LNCaP clone FGC (cell line): ENCODE results near the gene FAM168A.

Experiments used
- DNase-seq: peaks from one replicate; pipeline ENCODE4 v3.0.0-alpha.2; 2011; ENCODE audit warnings: low read depth
- H3K4me3 ChIP-seq: 2 replicates; pipeline ENCODE4 v1.5.1; 2011; ENCODE audit warnings: mild to moderate bottlenecking, low read depth, low read length, control low read depth
- CTCF ChIP-seq: IDR thresholded peaks from 2 replicates; pipeline ENCODE4 v1.5.1; 2012; ENCODE audit warnings: mild to moderate bottlenecking; ENCODE audit not compliant: control insufficient read depth, insufficient read depth; ENCODE audit errors: extremely low read depth

FAM168A gene

GRCh38 chr11:73431396-73431795 lies 166.5 kb downstream of the FAM168A start:
- no peak for DNase-seq
- no peak overlapping the region for H3K4me3 ChIP-seq
- TF ChIP-seq CTCF = no peak

- H3K4me3 ChIP-seq = no peak overlapping the region
- no peak for DNase-seq
- no peak for TF ChIP-seq CTCF
Observed at GRCh38 chr11:73430326-73430725, 167.6 kb downstream of the FAM168A start.

GRCh38 chr11:73429121-73429750 lies 168.7 kb downstream of the FAM168A start:
- no peak for TF ChIP-seq CTCF
- no peak for DNase-seq

GRCh38 chr11:73428699-73429098 lies 169.2 kb downstream of the FAM168A start:
- no peak for TF ChIP-seq CTCF
- DNase-seq = no peak
- H3K4me3 ChIP-seq = no peak overlapping the region

More at GRCh38 chr11:73429121-73429750, 168.7 kb downstream of the FAM168A start:
- no peak overlapping the region for H3K4me3 ChIP-seq

GRCh38 chr11:73428227-73428626 lies 169.7 kb downstream of the FAM168A start:
- TF ChIP-seq CTCF = no peak
- DNase-seq = no peak
- H3K4me3 ChIP-seq = no peak overlapping the region

- no peak for DNase-seq
- no peak overlapping the region for H3K4me3 ChIP-seq
- no peak for TF ChIP-seq CTCF
Observed at GRCh38 chr11:73426219-73426850, 171.6 kb downstream of the FAM168A start.

GRCh38 chr11:73425108-73425507 lies 172.8 kb downstream of the FAM168A start:
- DNase-seq = no peak
- no peak overlapping the region for H3K4me3 ChIP-seq
- no peak for TF ChIP-seq CTCF
